Spinal cord (tissue), 10 donors: ENCODE measurements around the gene MYO7A. TPM values are rescaled to one million over a fixed set of nuclear protein-coding genes. Genes with fewer than 3 reads are reported as not detected.

Experiments
- DNase-seq, 6 donors: peaks; one replicate each; pipeline versions ENCODE4 v3.0.0 to v3.0.0-alpha.2; 2013 to 2015; ENCODE audit warnings: low spot score in 6 of 6, low read depth in 4 of 6
- H3K27ac ChIP-seq: one replicate; pipeline ENCODE4 v1.5.1; 2013; ENCODE audit warnings: low read depth, low read length, control low read depth
- H3K27me3 ChIP-seq: one replicate; pipeline ENCODE4 v1.6.1; 2013; ENCODE audit warnings: low read length; ENCODE audit not compliant: control insufficient read depth, insufficient read depth
- H3K36me3 ChIP-seq: one replicate; pipeline ENCODE4 v1.6.1; 2013; ENCODE audit warnings: low read length; ENCODE audit not compliant: control insufficient read depth, insufficient read depth
- H3K4me1 ChIP-seq: one replicate; pipeline ENCODE4 v1.6.1; 2013; ENCODE audit warnings: low read length; ENCODE audit not compliant: control insufficient read depth, insufficient read depth
- H3K4me3 ChIP-seq: one replicate; pipeline ENCODE4 v1.5.1; 2013; ENCODE audit warnings: low read depth, low read length, control low read depth
- H3K9me3 ChIP-seq: one replicate; pipeline ENCODE4 v1.6.1; 2013; ENCODE audit warnings: low read length; ENCODE audit not compliant: control insufficient read depth, insufficient read depth
- WGBS: methylation state at CpG from one replicate; pipeline ENCODE4 v1.1.5; 2013; ENCODE audit warnings: missing lambda C conversion rate; ENCODE audit not compliant: insufficient coverage; 5-methylcytosine and 5-hydroxymethylcytosine counted together
- polyA plus RNA-seq, 2 donors: library from polyadenylated mRNA; unstranded; fragments of 120-200 nt; gene quantifications; one replicate each; pipeline ENCODE4 v1.2.1, GENCODE V29; 2013; ENCODE audit not compliant: insufficient read length in 2 of 2
- total RNA-seq, 2 donors: library from RNA; depleted of rRNA in 1 of 2; stranded (reverse); fragments of 120-200 nt in 1 of 2; fragments of >200 nt in 1 of 2; gene quantifications; one replicate each; pipeline versions ENCODE4 v1.2.3 to v1.2.4, GENCODE V29; 2013 to 2014
- donor health status: healthy.

The MYO7A gene
- total and polyA plus RNA-seq, 4 donors: 3.0 to 6.0 (median 4.2) TPM

DNA sequence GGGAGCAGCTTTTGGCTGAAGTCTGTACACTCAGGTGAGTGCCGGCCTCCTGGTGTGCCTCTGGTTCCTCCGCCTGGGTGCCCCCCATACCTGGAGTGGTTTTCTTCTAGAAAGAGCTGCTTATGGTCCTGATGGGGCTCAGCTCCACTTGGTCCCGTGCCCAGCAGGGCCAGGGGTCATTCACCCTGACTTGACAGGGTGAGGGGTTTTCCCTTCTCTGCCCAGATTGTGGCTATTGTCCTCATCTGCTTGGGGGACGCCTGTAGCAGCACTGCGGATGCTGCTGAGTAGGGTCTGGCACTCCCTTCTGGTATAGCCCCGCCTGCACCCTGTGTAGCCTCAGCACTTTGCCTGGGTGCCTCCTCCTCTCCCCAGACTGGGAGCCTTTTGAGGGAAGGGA, 17.2 kb upstream of the MYO7A start:
- H3K4me3 ChIP-seq: no peak overlapping the region
- no peak overlapping the region for H3K27ac ChIP-seq
- H3K4me1 ChIP-seq: peaks cover 50% of the 10 kb centered on the region
- peaks cover 40% of the 10 kb centered on the region for H3K36me3 ChIP-seq
- 74% methylated on average over 5 of the region's 6 CpGs for WGBS
- H3K27me3 ChIP-seq: no peaks in the 10 kb centered on the region
- DNase-seq: no peak
- no peaks in the 10 kb centered on the region for H3K9me3 ChIP-seq

- Histone ChIP-seq H3K4me1 (peaks cover 48% of the 10 kb centered on the region), H3K27ac (no peak overlapping the region)
- 60% methylated on average over 2 of the region's 3 CpGs for WGBS
Measured at GRCh38 chr11:77111277-77111676, 16.8 kb upstream of the MYO7A start.

GRCh38 chr11:77111946-77112345, 16.1 kb upstream of the MYO7A start:
- Histone ChIP-seq H3K9me3 (no peaks in the 10 kb centered on the region), H3K27ac (no peak overlapping the region), H3K4me1 (peaks cover 48% of the 10 kb centered on the region), H3K36me3 (peaks cover 39% of the 10 kb centered on the region), H3K27me3 (no peaks in the 10 kb centered on the region), H3K4me3 (no peak overlapping the region)
- 94% methylated on average over 6 of the region's 6 CpGs for WGBS
- DNase-seq: no peak

More at GRCh38 chr11:77111277-77111676, 16.8 kb upstream of the MYO7A start:
- peaks cover 42% of the 10 kb centered on the region for H3K36me3 ChIP-seq
- no peak overlapping the region for H3K4me3 ChIP-seq
- peak in 1 of 6 donors; percentile 19 for DNase-seq
- no peaks in the 10 kb centered on the region for H3K27me3 ChIP-seq
- H3K9me3 ChIP-seq: no peaks in the 10 kb centered on the region

GRCh38 chr11:77112641-77113381, 15.2 kb upstream of the MYO7A start:
- no peak for DNase-seq
- Histone ChIP-seq H3K9me3 (no peaks in the 10 kb centered on the region), H3K27me3 (no peaks in the 10 kb centered on the region), H3K36me3 (peaks cover 35% of the 10 kb centered on the region), H3K4me1 (peaks cover 49% of the 10 kb centered on the region), H3K4me3 (no peak overlapping the region), H3K27ac (no peak overlapping the region)
- 89% methylated on average over 19 of the region's 20 CpGs for WGBS

DNA sequence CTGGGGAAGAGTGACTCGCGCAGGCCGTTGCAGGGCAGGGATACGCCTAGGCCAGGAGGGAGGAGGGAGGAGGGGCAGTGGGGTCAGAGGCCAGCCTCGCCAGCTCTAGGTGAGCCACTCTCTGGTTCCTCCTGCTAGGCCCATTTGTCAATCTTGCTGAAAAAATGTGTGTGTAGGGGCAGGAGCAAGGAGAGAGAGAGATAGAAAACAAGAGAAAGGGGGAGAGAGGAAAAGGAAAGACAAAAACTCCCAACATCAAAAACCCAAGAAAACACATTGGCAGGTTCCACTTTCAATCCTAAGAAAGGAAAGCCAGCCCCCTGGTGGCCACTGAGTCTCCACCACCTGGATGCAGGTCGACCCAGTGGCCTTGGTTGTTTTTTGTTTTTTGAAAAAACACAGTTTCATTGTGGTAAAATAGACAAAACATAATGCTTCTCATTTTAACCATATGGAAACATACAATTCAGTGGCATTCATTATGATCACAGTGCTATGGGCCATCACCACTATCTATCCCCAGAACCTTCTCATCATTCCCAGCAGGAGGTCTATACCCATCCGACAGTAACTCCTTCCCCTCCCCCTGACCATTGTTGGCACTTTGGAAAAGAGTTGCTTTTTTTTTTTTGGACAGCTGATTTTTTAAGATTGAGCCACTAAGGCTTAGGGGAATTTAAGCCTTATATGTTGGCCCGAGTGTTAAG, 14.5 kb upstream of the MYO7A start:
- 76% methylated on average over 4 of the region's 8 CpGs for WGBS
- Histone ChIP-seq H3K9me3 (no peaks in the 10 kb centered on the region), H3K27me3 (no peaks in the 10 kb centered on the region), H3K27ac (no peak overlapping the region), H3K4me3 (no peak overlapping the region), H3K36me3 (peaks cover 42% of the 10 kb centered on the region), H3K4me1 (peaks cover 48% of the 10 kb centered on the region)
- DNase-seq: peak in 2 of 6 donors; percentile 29 to 35

GRCh38 chr11:77114089-77114463, 14.0 kb upstream of the MYO7A start:
- Histone ChIP-seq H3K4me3 (no peak overlapping the region), H3K27ac (no peak overlapping the region), H3K36me3 (peaks cover 47% of the 10 kb centered on the region), H3K4me1 (peaks cover 48% of the 10 kb centered on the region), H3K9me3 (no peaks in the 10 kb centered on the region), H3K27me3 (no peaks in the 10 kb centered on the region)
- DNase-seq: no peak
- 96% methylated on average over 10 of the region's 13 CpGs for WGBS

GRCh38 chr11:77115181-77115611, 12.8 kb upstream of the MYO7A start:
- 97% methylated on average over 16 of the region's 16 CpGs for WGBS
- no peaks in the 10 kb centered on the region for H3K9me3 ChIP-seq
- no peaks in the 10 kb centered on the region for H3K27me3 ChIP-seq
- H3K27ac ChIP-seq: no peak overlapping the region
- no peak overlapping the region for H3K4me3 ChIP-seq
- no peak for DNase-seq
- peaks cover 39% of the 10 kb centered on the region for H3K4me1 ChIP-seq
- H3K36me3 ChIP-seq: peaks cover 56% of the 10 kb centered on the region

GRCh38 chr11:77115956-77116355, 12.1 kb upstream of the MYO7A start:
- DNase-seq: no peak
- 95% methylated on average over 5 of the region's 15 CpGs for WGBS

DNA sequence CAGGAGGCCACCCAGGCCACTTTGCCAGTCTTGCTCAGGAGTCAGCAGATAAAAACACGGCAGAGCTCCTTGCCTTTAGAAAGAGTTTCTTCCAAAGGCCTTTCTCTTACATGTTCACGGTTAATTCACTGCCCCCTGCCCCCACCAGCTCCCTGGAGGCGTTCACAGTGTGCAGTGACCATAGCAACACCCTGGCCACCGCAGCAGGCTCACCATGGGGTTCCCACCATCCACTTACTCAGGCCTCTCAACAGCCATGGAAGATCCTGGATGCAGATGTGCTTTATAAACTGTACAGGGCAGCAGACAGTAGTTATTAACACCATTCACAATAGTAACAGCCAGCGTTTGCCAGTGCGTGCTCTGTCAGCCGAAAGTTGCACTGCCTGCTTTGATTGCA, 10.6 kb upstream of the MYO7A start:
- Histone ChIP-seq H3K4me1 (peaks cover 29% of the 10 kb centered on the region), H3K27ac (no peak overlapping the region), H3K36me3 (peaks cover 78% of the 10 kb centered on the region), H3K4me3 (no peak overlapping the region), H3K9me3 (no peaks in the 10 kb centered on the region), H3K27me3 (no peaks in the 10 kb centered on the region)
- 22% methylated on average over 6 of the region's 7 CpGs for WGBS
- peak in 2 of 6 donors; percentile 18 to 22 for DNase-seq

More at GRCh38 chr11:77115956-77116355, 12.1 kb upstream of the MYO7A start:
- H3K27me3 ChIP-seq: no peaks in the 10 kb centered on the region
- no peak overlapping the region for H3K27ac ChIP-seq
- no peak overlapping the region for H3K4me3 ChIP-seq
- H3K9me3 ChIP-seq: no peaks in the 10 kb centered on the region
- peaks cover 64% of the 10 kb centered on the region for H3K36me3 ChIP-seq
- H3K4me1 ChIP-seq: peaks cover 32% of the 10 kb centered on the region

DNA sequence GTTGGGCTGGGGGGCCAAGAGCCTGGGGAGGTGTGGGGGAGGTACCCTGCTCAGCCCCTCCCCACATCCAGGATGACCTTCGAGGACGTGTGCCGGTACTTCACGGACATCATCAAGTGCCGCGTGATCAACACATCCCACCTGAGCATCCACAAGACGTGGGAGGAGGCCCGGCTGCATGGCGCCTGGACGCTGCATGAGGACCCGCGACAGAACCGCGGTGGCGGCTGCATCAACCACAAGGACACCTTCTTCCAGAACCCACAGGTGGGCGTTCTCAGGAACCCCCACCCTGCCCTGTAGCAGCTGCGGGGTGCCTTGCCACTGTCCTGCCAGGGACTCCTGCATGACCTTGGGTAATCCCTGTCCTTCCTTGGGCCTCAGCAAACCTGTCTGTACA, 10.0 kb upstream of the MYO7A start:
- no peak overlapping the region for H3K4me3 ChIP-seq
- H3K4me1 ChIP-seq: peaks cover 25% of the 10 kb centered on the region
- H3K27ac ChIP-seq: no peak overlapping the region
- 94% methylated on average over 16 of the region's 17 CpGs for WGBS
- DNase-seq: no peak
- H3K27me3 ChIP-seq: no peaks in the 10 kb centered on the region
- no peaks in the 10 kb centered on the region for H3K9me3 ChIP-seq
- peaks cover 78% of the 10 kb centered on the region for H3K36me3 ChIP-seq
